Osteoblast (primary cell): Measurements from ENCODE around the gene PTOV1. TPM values are rescaled to one million over a fixed set of nuclear protein-coding genes. Genes with fewer than 3 reads are reported as not detected.
A peak's percentile ranks its signal among the peaks of the same experiment; 100 is the strongest.

ENCODE experiments used
- DNase-seq: peaks from one replicate; pipeline ENCODE4 v3.0.0; 2011; ENCODE audit warnings: low spot score, mixed read lengths; ENCODE audit not compliant: insufficient read length; ENCODE audit errors: missing footprints
- H2AFZ ChIP-seq: 2 replicates; pipeline ENCODE4 v1.6.0; 2011; ENCODE audit warnings: mild to moderate bottlenecking, low read length
- H3K27ac ChIP-seq: 2 replicates; pipeline ENCODE4 v1.5.1; 2011; ENCODE audit warnings: mild to moderate bottlenecking, low read depth, low read length, moderate library complexity
- H3K27me3 ChIP-seq: 2 replicates; pipeline ENCODE4 v1.6.0; 2012; ENCODE audit warnings: mild to moderate bottlenecking, control low read depth, inconsistent platforms, low read length, moderate library complexity; ENCODE audit not compliant: insufficient read depth
- H3K36me3 ChIP-seq: 2 replicates; pipeline ENCODE4 v1.5.1; 2011; ENCODE audit warnings: mild to moderate bottlenecking, low read length, control low read depth, moderate library complexity; ENCODE audit not compliant: insufficient read depth
- H3K4me1 ChIP-seq: 2 replicates; pipeline ENCODE4 v1.5.1; 2011; ENCODE audit warnings: mild to moderate bottlenecking, low read length, control low read depth, moderate library complexity; ENCODE audit not compliant: insufficient read depth
- H3K4me2 ChIP-seq: 2 replicates; pipeline ENCODE4 v1.6.0; 2011; ENCODE audit warnings: mild to moderate bottlenecking, low read length; ENCODE audit not compliant: insufficient read depth
- H3K4me3 ChIP-seq: fragments of 200-600 bp; sonication (generic); 3 replicates; pipeline ENCODE4 v1.5.1; 2012; ENCODE audit warnings: mild to moderate bottlenecking, low read length, inconsistent platforms; ENCODE audit not compliant: insufficient read depth
- H3K79me2 ChIP-seq: 2 replicates; pipeline ENCODE4 v1.6.0; 2012; ENCODE audit warnings: mild to moderate bottlenecking, low read length, control low read depth, inconsistent platforms; ENCODE audit not compliant: insufficient read depth
- H3K9me3 ChIP-seq: 2 replicates; pipeline ENCODE4 v1.5.1; 2011; ENCODE audit warnings: low read depth, low read length, control low read depth
- H4K20me1 ChIP-seq: 2 replicates; pipeline ENCODE4 v1.6.0; 2012; ENCODE audit warnings: mild to moderate bottlenecking, low read length, control low read depth; ENCODE audit not compliant: insufficient read depth
- total RNA-seq: library from RNA; depleted of rRNA; stranded (reverse); fragments of >200 nt; gene quantifications from 2 replicates; pipeline ENCODE4 v1.2.3, GENCODE V29; 2012
- TF ChIP-seq, protein P1 (sequence below): IDR thresholded peaks from 2 replicates; pipeline ENCODE4 v1.5.1; 2011; ENCODE audit warnings: mild to moderate bottlenecking, low read depth, low read length, moderate library complexity; ENCODE audit errors: extremely low read depth

PTOV1 gene
- total RNA-seq, 1 donor: 39.4 TPM

DNA sequence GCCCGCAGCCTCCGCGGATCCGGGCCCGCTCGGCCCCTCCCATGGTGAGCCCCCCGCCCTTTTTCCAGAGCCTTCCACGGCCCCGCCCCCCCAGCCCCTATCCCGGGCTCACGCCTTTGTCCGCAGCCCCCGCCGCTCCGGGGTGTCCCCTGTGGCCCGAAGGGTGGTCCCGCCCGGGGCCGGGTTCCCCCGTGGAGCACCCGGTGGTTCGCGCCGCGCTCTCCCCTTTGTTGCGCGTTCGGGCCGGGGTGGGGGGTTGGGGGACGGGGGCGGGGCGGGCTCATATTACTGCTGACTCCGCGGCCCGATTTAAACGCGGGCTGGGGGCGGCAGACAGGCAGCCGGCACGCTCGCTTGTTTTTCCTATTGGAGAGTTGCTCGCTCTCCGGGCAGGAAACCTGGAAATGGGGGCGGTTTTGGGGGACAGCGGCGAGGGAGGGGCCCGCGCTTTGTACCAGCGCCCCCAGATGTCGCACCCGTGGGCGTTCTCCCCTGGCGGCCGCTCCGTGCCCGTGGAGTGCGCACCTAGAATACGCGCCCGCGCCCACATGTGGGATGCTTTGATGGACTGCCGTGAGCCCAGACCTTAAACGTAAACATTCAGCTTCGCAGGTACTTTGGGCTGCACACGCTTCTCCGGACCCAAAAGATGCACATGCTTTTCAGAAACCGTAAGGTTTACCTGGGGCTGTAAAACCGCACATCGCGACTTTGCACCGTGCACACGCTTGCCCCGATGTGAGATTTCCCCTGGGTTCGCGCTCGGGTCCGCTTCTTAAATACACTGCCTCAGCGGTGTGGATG, 699 bp downstream of the PTOV1 start:
- Histone ChIP-seq H3K27me3 (no peaks in the 10 kb centered on the region), H3K36me3 (peaks cover 12% of the 10 kb centered on the region), H2AFZ (no peak overlapping the region), H3K79me2 (peaks cover 45% of the 10 kb centered on the region), H3K27ac (no peak overlapping the region), H3K4me3 (peak overlapping the region; percentile 95), H3K4me1 (peaks cover 37% of the 10 kb centered on the region), H3K4me2 (peak overlapping the region; percentile 96), H3K9me3 (no peaks in the 10 kb centered on the region), H4K20me1 (peaks cover 39% of the 10 kb centered on the region)
- DNase-seq: no peak
- TF ChIP-seq, protein P1, sequence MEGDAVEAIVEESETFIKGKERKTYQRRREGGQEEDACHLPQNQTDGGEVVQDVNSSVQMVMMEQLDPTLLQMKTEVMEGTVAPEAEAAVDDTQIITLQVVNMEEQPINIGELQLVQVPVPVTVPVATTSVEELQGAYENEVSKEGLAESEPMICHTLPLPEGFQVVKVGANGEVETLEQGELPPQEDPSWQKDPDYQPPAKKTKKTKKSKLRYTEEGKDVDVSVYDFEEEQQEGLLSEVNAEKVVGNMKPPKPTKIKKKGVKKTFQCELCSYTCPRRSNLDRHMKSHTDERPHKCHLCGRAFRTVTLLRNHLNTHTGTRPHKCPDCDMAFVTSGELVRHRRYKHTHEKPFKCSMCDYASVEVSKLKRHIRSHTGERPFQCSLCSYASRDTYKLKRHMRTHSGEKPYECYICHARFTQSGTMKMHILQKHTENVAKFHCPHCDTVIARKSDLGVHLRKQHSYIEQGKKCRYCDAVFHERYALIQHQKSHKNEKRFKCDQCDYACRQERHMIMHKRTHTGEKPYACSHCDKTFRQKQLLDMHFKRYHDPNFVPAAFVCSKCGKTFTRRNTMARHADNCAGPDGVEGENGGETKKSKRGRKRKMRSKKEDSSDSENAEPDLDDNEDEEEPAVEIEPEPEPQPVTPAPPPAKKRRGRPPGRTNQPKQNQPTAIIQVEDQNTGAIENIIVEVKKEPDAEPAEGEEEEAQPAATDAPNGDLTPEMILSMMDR: no peak

GRCh38 chr19:49852631-49853126, 1.7 kb downstream of the PTOV1 start:
- Histone ChIP-seq H3K4me3 (peak overlapping the region; percentile 95), H3K79me2 (peaks cover 45% of the 10 kb centered on the region), H3K4me1 (peaks cover 37% of the 10 kb centered on the region), H3K27me3 (no peaks in the 10 kb centered on the region), H4K20me1 (peaks cover 39% of the 10 kb centered on the region), H3K36me3 (peaks cover 21% of the 10 kb centered on the region), H3K27ac (no peak overlapping the region), H3K9me3 (no peaks in the 10 kb centered on the region), H3K4me2 (peak overlapping the region; percentile 96), H2AFZ (no peak overlapping the region)
- no peak for DNase-seq
- TF ChIP-seq, protein P1: no peak

GRCh38 chr19:49853852-49854377, 3.0 kb downstream of the PTOV1 start:
- H3K4me1 ChIP-seq: peaks cover 32% of the 10 kb centered on the region
- H4K20me1 ChIP-seq: peaks cover 39% of the 10 kb centered on the region
- DNase-seq: no peak

More at GRCh38 chr19:49853852-49854377, 3.0 kb downstream of the PTOV1 start:
- Histone ChIP-seq H3K27me3 (no peaks in the 10 kb centered on the region), H3K4me3 (no peak overlapping the region), H3K27ac (no peak overlapping the region), H2AFZ (no peak overlapping the region), H3K9me3 (no peaks in the 10 kb centered on the region), H3K79me2 (peaks cover 45% of the 10 kb centered on the region), H3K36me3 (peaks cover 32% of the 10 kb centered on the region), H3K4me2 (no peak overlapping the region)
- TF ChIP-seq, protein P1: no peak
